Activated effector memory CD4-positive, alpha-beta T cell treated with Interleukin-2 at 50 U/mL for 16 hours (primary cell): ENCODE measurements around the gene EFCAB6.
"Not testable (repeated sequence)": the region's sequence is repeated elsewhere in the genome, so short reads cannot be mapped to it uniquely, and the experiment has no call there.

ENCODE experiments used
- DNase-seq: peaks from one replicate; pipeline ENCODE4 v3.0.0-alpha.2; 2020

EFCAB6 gene

GRCh38 chr22:43689356-43689755 is 122.7 kb downstream of the EFCAB6 start:
- no peak for DNase-seq

DNA sequence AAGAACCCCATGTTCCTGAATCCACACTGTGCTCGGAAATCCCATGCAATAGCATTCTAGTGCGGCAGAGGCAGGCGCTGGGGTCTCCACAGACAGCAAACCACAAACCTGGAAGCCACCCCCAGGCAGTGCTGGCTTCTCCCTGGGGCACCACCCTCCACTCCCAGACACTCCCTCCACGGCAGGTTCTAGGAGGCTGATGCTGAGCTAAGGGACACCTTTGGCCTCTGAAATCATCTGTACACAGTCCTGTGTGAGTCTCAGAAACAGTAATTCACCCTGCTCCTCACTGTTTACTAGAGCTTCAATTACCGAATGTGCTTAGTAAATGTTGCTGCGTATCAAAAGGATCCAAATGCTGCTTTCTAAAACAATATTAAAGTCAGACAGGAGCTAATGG is 129.3 kb downstream of the EFCAB6 start:
- no peak for DNase-seq

GRCh38 chr22:43681731-43682360 is 130.3 kb downstream of the EFCAB6 start:
- no peak for DNase-seq

DNA sequence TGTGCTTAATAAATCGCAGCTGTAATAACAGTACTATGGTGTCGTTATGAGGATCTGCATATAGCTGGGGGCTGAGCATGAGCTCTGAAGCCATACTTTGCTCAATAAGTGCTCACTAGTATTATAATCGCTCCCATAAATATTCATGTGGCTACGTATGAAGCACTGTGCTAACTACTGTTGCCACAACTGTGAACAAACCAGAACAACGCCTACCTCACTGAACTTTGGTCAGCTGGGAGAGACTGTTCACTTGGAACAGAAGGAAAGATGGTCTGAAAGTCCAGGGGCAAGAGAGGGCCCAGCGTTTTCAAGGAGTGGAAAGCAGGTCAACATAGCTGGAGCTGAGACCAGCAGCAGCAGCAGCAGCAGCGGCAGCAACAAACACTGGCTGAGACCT is 141.6 kb downstream of the EFCAB6 start:
- DNase-seq, result no peak

GRCh38 chr22:43669190-43669589 is 142.9 kb downstream of the EFCAB6 start:
- DNase-seq, result no peak

GRCh38 chr22:43667656-43668055 is 144.4 kb downstream of the EFCAB6 start:
- DNase-seq, result no peak

GRCh38 chr22:43666457-43666856 is 145.6 kb downstream of the EFCAB6 start:
- no peak for DNase-seq

- DNase-seq, result no peak
These were observed 153.3 kb downstream of the EFCAB6 start for GRCh38 chr22:43658823-43659222.

GRCh38 chr22:43656581-43656980 is 155.5 kb downstream of the EFCAB6 start:
- DNase-seq, result not testable (repeated sequence)

GRCh38 chr22:43654271-43654670 is 157.8 kb downstream of the EFCAB6 start:
- DNase-seq, result no peak

GRCh38 chr22:43652845-43653244 is 159.3 kb downstream of the EFCAB6 start:
- DNase-seq, result no peak

- no peak for DNase-seq
These were observed 168.7 kb downstream of the EFCAB6 start for GRCh38 chr22:43643387-43643786.

- DNase-seq, result no peak
These were observed 169.5 kb downstream of the EFCAB6 start for GRCh38 chr22:43642319-43643206.

- no peak for DNase-seq
These were observed 172.7 kb downstream of the EFCAB6 start for GRCh38 chr22:43639228-43639948.

- no peak for DNase-seq
These were observed 174.5 kb downstream of the EFCAB6 start for GRCh38 chr22:43637275-43638260.

DNA sequence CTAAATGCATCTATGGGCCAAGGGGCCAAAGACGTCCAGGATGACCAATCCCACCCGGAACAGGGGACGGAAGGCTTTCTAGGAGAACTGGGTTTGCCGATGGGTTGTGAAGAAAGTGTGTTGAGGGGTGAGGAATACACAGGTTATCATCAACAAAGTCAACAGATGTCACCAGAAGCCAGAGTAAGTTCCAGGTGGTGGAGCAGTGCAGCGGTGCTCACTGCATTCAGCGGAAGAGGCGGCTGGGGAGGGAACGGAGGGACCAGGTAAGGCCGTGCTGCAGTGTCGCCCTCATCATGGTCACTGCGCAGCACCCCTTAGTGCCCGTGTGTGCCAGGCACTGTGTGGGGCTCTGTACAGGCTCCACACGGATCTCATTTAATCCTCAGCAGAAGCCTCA is 176.0 kb downstream of the EFCAB6 start:
- no peak for DNase-seq

DNA sequence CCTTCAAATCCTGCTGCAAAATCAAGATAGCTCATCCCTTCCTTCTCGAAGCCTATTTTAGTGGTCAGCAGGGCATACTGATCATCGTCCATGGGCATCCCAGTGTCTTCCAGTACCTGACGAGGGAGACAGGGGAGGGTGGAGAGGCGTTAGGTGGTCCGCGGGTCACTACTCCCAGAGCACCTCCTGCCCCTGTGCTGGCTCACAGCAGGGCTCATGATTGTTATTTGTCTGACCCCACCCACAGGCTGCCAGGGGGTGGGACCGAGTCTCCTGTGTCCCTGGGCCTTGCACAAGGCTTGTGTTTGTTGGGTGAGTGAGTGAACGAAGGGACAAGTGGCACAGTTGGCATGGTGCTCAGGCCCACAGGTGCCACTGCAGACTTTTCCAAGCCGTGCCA is 177.0 kb downstream of the EFCAB6 start:
- DNase-seq, result no peak

DNA sequence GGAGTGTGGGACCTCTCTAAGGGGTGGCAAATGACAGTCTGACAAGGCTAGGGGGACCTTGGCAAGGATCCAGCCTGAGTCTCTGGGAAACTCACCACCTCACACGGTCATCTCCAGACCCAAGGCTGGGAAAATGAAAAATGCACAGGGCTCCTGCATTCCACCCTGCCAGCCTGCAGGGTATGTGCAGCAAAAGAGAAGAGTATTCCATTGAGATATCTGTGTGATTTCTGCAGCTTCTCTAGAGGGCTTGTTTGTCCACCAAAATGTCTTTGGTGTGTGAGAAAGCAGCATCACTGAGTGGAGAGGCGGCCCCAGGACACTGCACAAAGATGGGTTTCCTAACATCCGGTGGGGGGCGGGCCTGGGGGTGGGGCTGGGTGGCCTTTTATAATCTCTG is 177.8 kb downstream of the EFCAB6 start:
- DNase-seq, result no peak

GRCh38 chr22:43633631-43634285 is 178.3 kb downstream of the EFCAB6 start:
- DNase-seq, result no peak

GRCh38 chr22:43631846-43632245 is 180.3 kb downstream of the EFCAB6 start:
- DNase-seq, result no peak

- DNase-seq, result no peak
These were observed 180.9 kb downstream of the EFCAB6 start for GRCh38 chr22:43631201-43631600.

- DNase-seq, result no peak
These were observed 181.7 kb downstream of the EFCAB6 start for GRCh38 chr22:43630451-43630850.
